Activated CD8-positive, alpha-beta memory T cell treated with anti-CD3 and anti-CD28 coated beads, Interleukin-2, amount 10 ng/mL, durations not matched to agents 7 days and 5 days (primary cell): ENCODE data around the gene CTAGE8. TPM values are rescaled to one million over a fixed set of nuclear protein-coding genes. Genes with fewer than 3 reads are reported as not detected.
A peak's percentile ranks its signal among the peaks of the same experiment; 100 is the strongest.
"Not testable (repeated sequence)": the region's sequence is repeated elsewhere in the genome, so short reads cannot be mapped to it uniquely, and the experiment has no call there.

Experiments
- ATAC-seq: fragments of 150-1000 bp; cut with Tn5 transposase; one replicate; pipeline ENCODE4 v1.10.0; 2021; ENCODE audit warnings: moderate library complexity
- CTCF ChIA-PET: fragments of 350-600 bp; sonication (Branson Sonifier 250); formaldehyde crosslinking; loops from one replicate; lab custom pipeline; 2021; ENCODE audit warnings: antibody characterized with exemption; lab: Charles Lee
- DNase-seq: peaks from one replicate; pipeline ENCODE4 v3.0.0-alpha.2; 2020
- H3K27ac Mint-ChIP-seq: one replicate; pipeline ENCODE4 v1.8.0; 2021; ENCODE audit warnings: mild to moderate bottlenecking, mixed read lengths
- H3K27me3 Mint-ChIP-seq: one replicate; pipeline ENCODE4 v1.8.0; 2021; ENCODE audit warnings: mixed read lengths
- H3K36me3 Mint-ChIP-seq: one replicate; pipeline ENCODE4 v1.8.0; 2021; ENCODE audit warnings: mild to moderate bottlenecking, mixed read lengths
- H3K4me1 Mint-ChIP-seq: one replicate; pipeline ENCODE4 v1.8.0; 2021; ENCODE audit warnings: mixed read lengths
- H3K4me3 Mint-ChIP-seq: one replicate; pipeline ENCODE4 v1.8.0; 2021; ENCODE audit warnings: mild to moderate bottlenecking, moderate library complexity, mixed read lengths
- H3K9me3 Mint-ChIP-seq: one replicate; pipeline ENCODE4 v1.8.0; 2022; ENCODE audit warnings: low read depth, mixed read lengths
- total RNA-seq, 2 experiments: library from RNA; stranded (reverse); gene quantifications; one replicate each; pipeline ENCODE4 v1.2.3, GENCODE V29; 2021

CTAGE8 gene
- total RNA-seq, 2 experiments from 2014 or later = not detected

GRCh38 chr7:144238530-144239082, 30.5 kb downstream of the CTAGE8 start:
- H3K9me3 Mint-ChIP-seq, CTCF ChIA-PET, H3K4me3 Mint-ChIP-seq, ATAC-seq, H3K4me1 Mint-ChIP-seq, H3K36me3 Mint-ChIP-seq, H3K27me3 Mint-ChIP-seq, H3K27ac Mint-ChIP-seq: not testable (repeated sequence)
- peak; percentile 22 for DNase-seq

DNA sequence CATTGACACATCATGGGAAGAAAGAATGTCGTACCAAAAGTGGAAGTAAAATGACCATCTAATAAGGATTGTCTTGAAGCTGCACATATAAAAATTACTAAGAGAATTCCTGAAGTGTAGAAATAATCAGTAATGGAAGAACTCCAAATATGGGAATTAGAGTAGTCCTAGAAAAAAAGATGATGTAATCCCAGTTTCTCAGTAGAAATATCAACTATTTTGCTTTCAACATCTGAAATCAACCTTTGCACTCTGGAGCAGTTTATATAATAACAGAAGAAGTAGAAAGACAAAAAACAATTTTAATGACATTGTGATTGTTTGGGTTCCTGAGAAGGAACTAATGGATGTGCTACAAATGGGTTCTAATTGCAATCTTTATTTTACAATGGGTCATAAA, 36.0 kb downstream of the CTAGE8 start:
- H3K4me1 Mint-ChIP-seq, CTCF ChIA-PET, ATAC-seq: not testable (repeated sequence)

DNA sequence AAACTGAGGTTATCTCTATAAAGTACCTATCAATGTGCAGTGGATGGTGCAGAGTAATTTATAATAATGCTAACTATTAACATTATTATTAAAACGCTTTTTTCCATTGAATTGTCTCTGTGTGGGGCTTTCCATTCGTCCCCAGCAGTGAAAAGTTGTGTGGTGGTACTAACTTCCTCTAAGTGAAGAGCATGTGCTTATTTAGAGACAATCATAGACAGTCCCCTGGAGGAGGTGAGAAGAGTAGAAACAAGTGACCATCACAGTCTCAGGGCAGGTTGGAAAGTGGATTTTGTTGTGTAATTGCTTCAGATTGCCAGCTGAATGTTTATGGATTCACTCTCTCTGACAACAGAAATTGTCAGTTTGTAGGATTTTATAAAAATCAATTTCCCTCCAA, 38.1 kb downstream of the CTAGE8 start:
- H3K9me3 Mint-ChIP-seq, H3K27me3 Mint-ChIP-seq, DNase-seq, CTCF ChIA-PET, ATAC-seq, H3K4me3 Mint-ChIP-seq, H3K27ac Mint-ChIP-seq, H3K4me1 Mint-ChIP-seq, H3K36me3 Mint-ChIP-seq: not testable (repeated sequence)

More for the DNA sequence above, 36.0 kb downstream of the CTAGE8 start:
- H3K36me3 Mint-ChIP-seq, H3K27me3 Mint-ChIP-seq, DNase-seq, H3K4me3 Mint-ChIP-seq, H3K27ac Mint-ChIP-seq, H3K9me3 Mint-ChIP-seq: not testable (repeated sequence)

DNA sequence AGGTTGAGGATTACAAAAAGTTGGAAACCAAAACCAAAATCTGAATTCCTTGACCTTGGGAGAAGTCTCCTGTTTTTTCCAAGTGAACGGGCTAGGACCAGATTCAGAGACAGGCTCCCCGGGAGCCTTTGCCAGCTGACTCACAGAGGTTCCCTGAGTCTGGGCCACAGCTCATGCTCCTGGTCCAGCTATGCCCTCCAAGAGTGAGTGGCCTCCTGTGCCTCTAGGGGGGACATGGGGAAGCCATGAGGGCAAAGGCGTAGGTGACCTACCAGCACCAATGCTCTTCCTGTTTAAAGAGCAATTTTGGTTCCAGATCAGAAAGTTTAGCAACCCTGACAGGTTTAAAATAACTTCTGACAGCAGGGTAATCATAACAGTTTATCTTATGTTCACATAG, 40.3 kb downstream of the CTAGE8 start:
- ATAC-seq, H3K27me3 Mint-ChIP-seq, DNase-seq, H3K4me1 Mint-ChIP-seq, CTCF ChIA-PET, H3K36me3 Mint-ChIP-seq, H3K9me3 Mint-ChIP-seq, H3K4me3 Mint-ChIP-seq, H3K27ac Mint-ChIP-seq: not testable (repeated sequence)

- H3K27me3 Mint-ChIP-seq, CTCF ChIA-PET, H3K9me3 Mint-ChIP-seq, H3K4me1 Mint-ChIP-seq, H3K4me3 Mint-ChIP-seq, DNase-seq, ATAC-seq, H3K27ac Mint-ChIP-seq, H3K36me3 Mint-ChIP-seq: not testable (repeated sequence)
Measured at GRCh38 chr7:144226866-144227265, 42.2 kb downstream of the CTAGE8 start.

DNA sequence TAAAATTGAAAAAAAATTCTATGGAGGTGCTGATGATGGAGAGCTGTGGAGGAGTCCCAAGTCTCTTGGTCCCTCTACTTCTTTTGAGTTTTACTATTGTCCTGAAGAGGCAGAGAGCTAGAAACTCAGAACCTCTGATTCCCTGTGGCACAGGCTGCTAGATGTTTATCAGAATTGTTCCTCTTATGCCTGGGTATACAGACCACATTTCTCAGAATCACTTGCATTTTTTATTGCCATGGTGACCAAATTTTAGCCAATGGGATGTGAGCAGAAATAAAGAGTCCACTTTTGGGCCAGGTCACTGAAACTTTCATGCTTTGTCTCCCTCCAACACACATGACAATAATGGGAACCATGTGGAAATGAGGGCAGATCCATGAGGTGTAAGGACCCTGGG, 45.4 kb downstream of the CTAGE8 start:
- H3K4me1 Mint-ChIP-seq, H3K27ac Mint-ChIP-seq, H3K27me3 Mint-ChIP-seq, CTCF ChIA-PET, H3K36me3 Mint-ChIP-seq, H3K9me3 Mint-ChIP-seq, ATAC-seq, DNase-seq, H3K4me3 Mint-ChIP-seq: not testable (repeated sequence)

GRCh38 chr7:144220531-144220930, 48.6 kb downstream of the CTAGE8 start:
- ATAC-seq, H3K4me1 Mint-ChIP-seq, CTCF ChIA-PET, H3K4me3 Mint-ChIP-seq, H3K27me3 Mint-ChIP-seq, H3K27ac Mint-ChIP-seq, H3K9me3 Mint-ChIP-seq, DNase-seq, H3K36me3 Mint-ChIP-seq: not testable (repeated sequence)

GRCh38 chr7:144219149-144219548, 49.9 kb downstream of the CTAGE8 start:
- CTCF ChIA-PET, H3K4me1 Mint-ChIP-seq, H3K36me3 Mint-ChIP-seq, H3K27me3 Mint-ChIP-seq, H3K27ac Mint-ChIP-seq, DNase-seq, H3K9me3 Mint-ChIP-seq, ATAC-seq, H3K4me3 Mint-ChIP-seq: not testable (repeated sequence)

GRCh38 chr7:144218581-144218980, 50.5 kb downstream of the CTAGE8 start:
- CTCF ChIA-PET, H3K27ac Mint-ChIP-seq, H3K4me1 Mint-ChIP-seq, H3K9me3 Mint-ChIP-seq, ATAC-seq, DNase-seq, H3K27me3 Mint-ChIP-seq, H3K4me3 Mint-ChIP-seq, H3K36me3 Mint-ChIP-seq: not testable (repeated sequence)

GRCh38 chr7:144217200-144217599, 51.9 kb downstream of the CTAGE8 start:
- H3K9me3 Mint-ChIP-seq, H3K27ac Mint-ChIP-seq, H3K4me1 Mint-ChIP-seq, H3K4me3 Mint-ChIP-seq, DNase-seq, H3K27me3 Mint-ChIP-seq, H3K36me3 Mint-ChIP-seq, CTCF ChIA-PET: not testable (repeated sequence)
- peak; percentile 33 for ATAC-seq

Other genes with a start within 250 kb of the CTAGE8 start
- not detected for gene OR2A5, start 220.3 kb downstream of the CTAGE8 start, total RNA-seq
- not detected for gene OR2A25, start 199.5 kb downstream of the CTAGE8 start, total RNA-seq
- gene OR2A12, start 183.0 kb downstream of the CTAGE8 start, total RNA-seq = not detected
- gene OR2A2, start 159.7 kb downstream of the CTAGE8 start, total RNA-seq = not detected
- gene OR2A14, start 146.1 kb downstream of the CTAGE8 start, total RNA-seq = not detected
- 1 to 10 TPM; 1.2 to 1.8 TPM for gene CTAGE4, start 85.8 kb downstream of the CTAGE8 start, total RNA-seq
- gene ARHGEF35, start 73.5 kb downstream of the CTAGE8 start, total RNA-seq = 1 to 10 TPM; 1.7 to 2.6 TPM
- not detected for gene OR2A42, start 29.7 kb downstream of the CTAGE8 start, total RNA-seq
- 1 to 10 TPM in 1 of 2 experiments, under 1 TPM in 1; 0.54 to 1.4 TPM for gene OR2A7, start 4.5 kb downstream of the CTAGE8 start, total RNA-seq
- not detected for gene OR2A1, start 43.1 kb upstream of the CTAGE8 start, total RNA-seq
- 1 to 10 TPM; 5.6 to 7.4 TPM for gene ARHGEF5, start 86.1 kb upstream of the CTAGE8 start, total RNA-seq
- not detected for gene NOBOX, start 134.4 kb upstream of the CTAGE8 start, total RNA-seq